ENCODE data around the gene TMTC1.

TMTC1 gene

GRCh38 chr12:29741342-29742241 is 42.1 kb downstream of the TMTC1 start:
- TF ChIP-seq CTCF (IDR thresholded peaks at IDR 0.05; ENCODE audit: low read depth, low read length) = no peak
- no peak for TF ChIP-seq EZH2phosphoT487 (IDR thresholded peaks at IDR 0.05; ENCODE audit: low read depth)
- H3K79me2 ChIP-seq (ENCODE audit: low read length) = no peaks in the 10 kb centered on the region
- no peak overlapping the region for H2AFZ ChIP-seq (ENCODE audit: low read depth, low read length)
- H3K36me3 ChIP-seq (replicated peaks; ENCODE audit: low read depth, low read length) = no peaks in the 10 kb centered on the region
- H3K27ac ChIP-seq (ENCODE audit: low read length) = no peak overlapping the region
- no peak overlapping the region for H3K4me3 ChIP-seq (ENCODE audit: low read length)
- no peak overlapping the region for H3K4me2 ChIP-seq (ENCODE audit: low read length)
- no peak overlapping the region for H3K9ac ChIP-seq (ENCODE audit: low read length)
- H4K20me1 ChIP-seq (ENCODE audit: insufficient read depth, low read length) = no peaks in the 10 kb centered on the region
- H3K9me3 ChIP-seq (ENCODE audit: insufficient read depth, low read length) = no peaks in the 10 kb centered on the region
- no peaks in the 10 kb centered on the region for H3K4me1 ChIP-seq (ENCODE audit: low read length)
- no peaks in the 10 kb centered on the region for H3K27me3 ChIP-seq (ENCODE audit: low read depth, low read length)

GRCh38 chr12:29739279-29739991 is 44.3 kb downstream of the TMTC1 start:
- Histone ChIP-seq H3K4me3 (ENCODE audit: low read length) (no peak overlapping the region), H4K20me1 (ENCODE audit: insufficient read depth, low read length) (no peaks in the 10 kb centered on the region), H3K9ac (ENCODE audit: low read length) (no peak overlapping the region), H3K4me2 (ENCODE audit: low read length) (no peak overlapping the region), H3K27ac (ENCODE audit: low read length) (no peak overlapping the region), H3K4me1 (ENCODE audit: low read length) (no peaks in the 10 kb centered on the region), H2AFZ (ENCODE audit: low read depth, low read length) (no peak overlapping the region), H3K9me3 (ENCODE audit: insufficient read depth, low read length) (no peaks in the 10 kb centered on the region), H3K36me3 (replicated peaks; ENCODE audit: low read depth, low read length) (no peaks in the 10 kb centered on the region), H3K79me2 (ENCODE audit: low read length) (no peaks in the 10 kb centered on the region), H3K27me3 (ENCODE audit: low read depth, low read length) (no peaks in the 10 kb centered on the region)
- TF ChIP-seq CTCF (IDR thresholded peaks at IDR 0.05; ENCODE audit: low read depth, low read length) = no peak
- no peak for TF ChIP-seq EZH2phosphoT487 (IDR thresholded peaks at IDR 0.05; ENCODE audit: low read depth)

GRCh38 chr12:29738365-29738764 is 45.4 kb downstream of the TMTC1 start:
- Histone ChIP-seq H3K4me2 (ENCODE audit: low read length) (no peak overlapping the region), H3K9me3 (ENCODE audit: insufficient read depth, low read length) (no peaks in the 10 kb centered on the region), H3K36me3 (replicated peaks; ENCODE audit: low read depth, low read length) (no peaks in the 10 kb centered on the region), H3K9ac (ENCODE audit: low read length) (no peak overlapping the region), H4K20me1 (ENCODE audit: insufficient read depth, low read length) (no peaks in the 10 kb centered on the region), H3K4me1 (ENCODE audit: low read length) (no peaks in the 10 kb centered on the region), H3K27ac (ENCODE audit: low read length) (no peak overlapping the region), H3K27me3 (ENCODE audit: low read depth, low read length) (no peaks in the 10 kb centered on the region), H3K79me2 (ENCODE audit: low read length) (no peaks in the 10 kb centered on the region), H2AFZ (ENCODE audit: low read depth, low read length) (no peak overlapping the region), H3K4me3 (ENCODE audit: low read length) (no peak overlapping the region)
- TF ChIP-seq CTCF (IDR thresholded peaks at IDR 0.05; ENCODE audit: low read depth, low read length) (no peak), EZH2phosphoT487 (IDR thresholded peaks at IDR 0.05; ENCODE audit: low read depth) (no peak)

GRCh38 chr12:29737644-29738043 is 46.1 kb downstream of the TMTC1 start:
- no peak overlapping the region for H3K4me3 ChIP-seq (ENCODE audit: low read length)
- H4K20me1 ChIP-seq (ENCODE audit: insufficient read depth, low read length) = no peaks in the 10 kb centered on the region
- H3K9ac ChIP-seq (ENCODE audit: low read length) = no peak overlapping the region
- no peaks in the 10 kb centered on the region for H3K36me3 ChIP-seq (replicated peaks; ENCODE audit: low read depth, low read length)
- no peaks in the 10 kb centered on the region for H3K27me3 ChIP-seq (ENCODE audit: low read depth, low read length)
- H3K79me2 ChIP-seq (ENCODE audit: low read length) = no peaks in the 10 kb centered on the region
- no peak overlapping the region for H2AFZ ChIP-seq (ENCODE audit: low read depth, low read length)
- H3K9me3 ChIP-seq (ENCODE audit: insufficient read depth, low read length) = no peaks in the 10 kb centered on the region
- no peaks in the 10 kb centered on the region; the same call in 1 of the 2 replicates for H3K4me1 ChIP-seq (ENCODE audit: low read length)
- no peak overlapping the region for H3K4me2 ChIP-seq (ENCODE audit: low read length)
- TF ChIP-seq EZH2phosphoT487 (IDR thresholded peaks at IDR 0.05; ENCODE audit: low read depth) = no peak
- TF ChIP-seq CTCF (IDR thresholded peaks at IDR 0.05; ENCODE audit: low read depth, low read length) = no peak
- no peak overlapping the region for H3K27ac ChIP-seq (ENCODE audit: low read length)

All from OCI-LY3 (cell line).